HepG2 (cell line): ENCODE results near the gene GAL3ST3. TPM values are rescaled to one million over a fixed set of nuclear protein-coding genes. Genes with fewer than 3 reads are reported as not detected.
A peak's percentile ranks its signal among the peaks of the same experiment; 100 is the strongest.

Experiments
- ATAC-seq: fragments of 200-7000 bp; cut with Tn5 transposase; 3 replicates; pipeline ENCODE4 v1.9.1; 2020; ENCODE audit warnings: mild to moderate bottlenecking, moderate library complexity
- BruUV-seq: library from RNA; stranded (reverse); fragments of 400-500 nt; replicated peaks from 2 replicates; lab custom pipeline; 2021; lab: Mats Ljungman, UMichigan
- CTCF ChIA-PET: fragments of 300-600 bp; formaldehyde crosslinking; extraction: SDS; loops from one replicate; lab custom pipeline; 2021; ENCODE audit warnings: low total read pairs, inconsistent platforms, low intra/inter-chr PET ratio; lab: Yijun Ruan, JAX
- POLR2A ChIA-PET: fragments of 350-600 bp; sonication (Branson Sonifier 250); formaldehyde crosslinking; loops from one replicate; lab custom pipeline; 2020; ENCODE audit warnings: antibody characterized with exemption, inconsistent platforms; lab: Yijun Ruan, JAX
- DNase-seq: peaks from one replicate; pipeline ENCODE4 v3.0.0-alpha.2; 2015; ENCODE audit warnings: low spot score
- FAIRE-seq: peaks from 3 replicates; lab custom pipeline; 2011; peaks lifted over from hg19 to GRCh38; lab: Jason Lieb, UNC
- H2AFZ ChIP-seq: one replicate; pipeline ENCODE4 v1.6.1; 2011; ENCODE audit warnings: low read length, inconsistent platforms
- H3K27ac ChIP-seq: fragments of 300-600 bp; 3 replicates; pipeline ENCODE4 v1.8.0; 2011; ENCODE audit warnings: mixed run types, mild to moderate bottlenecking, mixed read lengths, low read length, inconsistent platforms; ENCODE audit not compliant: insufficient read depth; ENCODE audit errors: extremely low read length
- H3K27me3 ChIP-seq, 2 experiments: fragments of 200-600 bp in 1 of 2; 2 replicates in 1 of 2; 3 replicates in 1 of 2; pipeline versions ENCODE4 v1.6.0 to v1.8.0; 2011; ENCODE audit warnings: low read length in 2 of 2, mild to moderate bottlenecking in 2 of 2, moderate library complexity in 2 of 2, inconsistent platforms in 1 of 2; ENCODE audit not compliant: insufficient read depth in 2 of 2, control insufficient read depth in 1 of 2
- H3K36me3 ChIP-seq, 2 experiments: fragments of 200-600 bp in 1 of 2; replicated peaks in 1 of 2; 2 replicates in 1 of 2; 3 replicates in 1 of 2; pipeline versions ENCODE4 v1.5.1 to v1.8.0; 2011; ENCODE audit warnings: low read length in 2 of 2, inconsistent platforms in 1 of 2; ENCODE audit not compliant: insufficient read depth in 2 of 2, control insufficient read depth in 1 of 2
- H3K4me1 ChIP-seq: 2 replicates; pipeline ENCODE4 v1.5.1; 2012; ENCODE audit warnings: low read length, inconsistent platforms; ENCODE audit not compliant: insufficient read depth
- H3K4me2 ChIP-seq: 2 replicates; pipeline ENCODE4 v1.6.0; 2011; ENCODE audit warnings: low read depth, low read length, inconsistent platforms
- H3K4me3 ChIP-seq, 3 experiments: fragments of 200-600 bp in 1 of 3; sonication (generic), shearing (Covaris generic) in 1 of 3; replicated peaks in 1 of 3; 2 replicates each; pipeline ENCODE4 v1.5.1; 2011 to 2016; ENCODE audit warnings: low read length in 3 of 3, inconsistent platforms in 2 of 3, low read depth in 2 of 3, mild to moderate bottlenecking in 2 of 3, control low read depth in 1 of 3, mixed read lengths in 1 of 3; ENCODE audit not compliant: insufficient read depth in 1 of 3
- H3K79me2 ChIP-seq: one replicate; pipeline ENCODE4 v1.6.1; 2011; ENCODE audit warnings: low read length, inconsistent platforms; ENCODE audit not compliant: insufficient read depth
- H3K9ac ChIP-seq: 2 replicates; pipeline ENCODE4 v1.6.0; 2011; ENCODE audit warnings: mild to moderate bottlenecking, low read depth, low read length, inconsistent platforms; ENCODE audit not compliant: insufficient read depth
- H3K9me3 ChIP-seq: 2 replicates; pipeline ENCODE4 v1.5.1; 2012; ENCODE audit warnings: mild to moderate bottlenecking, low read length
- H4K20me1 ChIP-seq: 2 replicates; pipeline ENCODE4 v1.6.0; 2011; ENCODE audit warnings: inconsistent platforms, mild to moderate bottlenecking, low read length, moderate library complexity; ENCODE audit not compliant: insufficient read depth
- HDAC2 ChIP-seq: sonication (generic); formaldehyde crosslinking; IDR thresholded peaks from 2 replicates; pipeline ENCODE4 v1.4.0; 2020; ENCODE audit warnings: missing genetic modification reagents
- HINFP ChIP-seq: sonication (generic); formaldehyde crosslinking; IDR thresholded peaks from 2 replicates; pipeline ENCODE4 v1.4.0; 2020; ENCODE audit warnings: low read depth, mild to moderate bottlenecking, missing genetic modification reagents
- HNRNPH1 ChIP-seq: fragments of 200-400 bp; formaldehyde crosslinking; optimal IDR thresholded peaks from 2 replicates; pipeline ENCODE3; 2017; ENCODE audit warnings: mild to moderate bottlenecking, low read depth, low read length
- KDM3A ChIP-seq: IDR thresholded peaks from 2 replicates; pipeline ENCODE4 v1.6.1; 2018; ENCODE audit warnings: low read depth, missing compliant biosample characterization
- MAZ ChIP-seq, 2 experiments: sonication (generic) in 1 of 2; formaldehyde crosslinking in 1 of 2; IDR thresholded peaks; 2 replicates each; pipeline versions ENCODE4 v1.5.0 to v1.6.1; 2012 to 2020; ENCODE audit warnings: low read depth in 2 of 2, mild to moderate bottlenecking in 2 of 2, borderline replicate concordance in 1 of 2, improper control_type of control experiment in 1 of 2, low read length in 1 of 2, missing genetic modification reagents in 1 of 2, moderate library complexity in 1 of 2
- NFIC ChIP-seq: IDR thresholded peaks from 2 replicates; pipeline ENCODE4 v1.6.1; 2012; ENCODE audit warnings: mild to moderate bottlenecking, low read length, inconsistent platforms
- SMAD9 ChIP-seq: sonication (generic); formaldehyde crosslinking; IDR thresholded peaks from 2 replicates; pipeline ENCODE4 v1.5.1; 2020; ENCODE audit warnings: mild to moderate bottlenecking, missing genetic modification reagents
- SMYD3 ChIP-seq: sonication (generic); formaldehyde crosslinking; IDR thresholded peaks from 2 replicates; pipeline ENCODE4 v1.8.1; 2023; ENCODE audit warnings: mild to moderate bottlenecking, missing genetic modification reagents
- SP5 ChIP-seq: IDR thresholded peaks from 2 replicates; pipeline ENCODE4 v1.6.1; 2016; ENCODE audit warnings: low read depth, borderline replicate concordance
- TRAFD1 ChIP-seq: sonication (generic); formaldehyde crosslinking; IDR thresholded peaks from 2 replicates; pipeline ENCODE4 v1.5.1; 2020; ENCODE audit warnings: missing genetic modification reagents, mild to moderate bottlenecking, borderline replicate concordance
- ZNF33A ChIP-seq: sonication (generic); formaldehyde crosslinking; IDR thresholded peaks from 2 replicates; pipeline ENCODE4 v1.5.1; 2020; ENCODE audit warnings: missing genetic modification reagents, mild to moderate bottlenecking, moderate library complexity, borderline replicate concordance
- ZNF567 ChIP-seq: sonication (generic); formaldehyde crosslinking; IDR thresholded peaks from 2 replicates; pipeline ENCODE4 v1.8.1; 2023; ENCODE audit warnings: mild to moderate bottlenecking, missing genetic modification reagents, borderline replicate concordance
- ZSCAN5A ChIP-seq: sonication (generic); formaldehyde crosslinking; IDR thresholded peaks from 2 replicates; pipeline ENCODE4 v1.8.0; 2022; ENCODE audit warnings: mild to moderate bottlenecking, missing genetic modification reagents, borderline replicate concordance
- WGBS: methylation state at CpG from one replicate; pipeline ENCODE4 v1.1.6; 2017; ENCODE audit warnings: low lambda C conversion rate; 5-methylcytosine and 5-hydroxymethylcytosine counted together
- in situ Hi-C: cut with HindIII; loops from 2 replicates; pipeline ENCODE4 v1.10.0; 2017; ENCODE audit warnings: low pct_unique_long_range_greater_than_20kb; ENCODE audit not compliant: extremely low pct_ligation_motif_present
- intact Hi-C: fragments of 100-400 bp; cut with micrococcal nuclease; formaldehyde crosslinking; loops from one replicate; pipeline ENCODE4 v1.10.0; 2022; ENCODE audit not compliant: unreplicated experiment
- polyA plus RNA-seq, 8 experiments: library from polyadenylated mRNA; depleted of rRNA in 3 of 8; stranded (reverse) in 7 of 8; unstranded in 1 of 8; fragments of >200 nt; fragmentation: Illumina TruSeq in 4 of 8; extraction: Trizol in 4 of 8; gene quantifications; 2 replicates each; pipeline versions ENCODE4 v1.2.1 to v1.2.3, GENCODE V29; 2011 to 2016; ENCODE audit warnings: low read depth in 4 of 8, missing spikeins in 1 of 8, mixed read lengths in 1 of 8; ENCODE audit not compliant: insufficient read depth in 1 of 8
- total RNA-seq, 5 experiments: library from RNA; depleted of rRNA; stranded (reverse); fragments of >200 nt; fragmentation: Illumina TruSeq; extraction: Trizol; gene quantifications; 2 replicates each; pipeline ENCODE4 v1.2.3, GENCODE V29; 2016; ENCODE audit warnings: low read depth in 1 of 5

GAL3ST3 gene
- total and polyA plus RNA-seq, 2 of the 13 experiments (the other 11 are each of a cell fraction or from before 2014, with no cell fraction given), result not detected

- H3K9ac ChIP-seq, result no peak overlapping the region
- no peak for ATAC-seq
- peaks cover 32% of the 10 kb centered on the region for H3K4me1 ChIP-seq
- 28% methylated on average over 3 of the region's 3 CpGs for WGBS
- POLR2A ChIA-PET, result no interaction called here
- H3K4me3 ChIP-seq, result no peak overlapping the region
- H4K20me1 ChIP-seq, result no peaks in the 10 kb centered on the region
- H3K4me2 ChIP-seq, result no peak overlapping the region
- no peak overlapping the region for H2AFZ ChIP-seq
- H3K79me2 ChIP-seq, result no peaks in the 10 kb centered on the region
- in situ Hi-C loops, result no loop called here
- TF ChIP-seq KDM3A (CRISPR knock-in tag) (no peak), ZSCAN5A (CRISPR knock-in tag) (no peak), SMAD9 (CRISPR knock-in tag) (no peak), SMYD3 (CRISPR knock-in tag) (no peak)
- CTCF ChIA-PET, result no interaction called here
- no peak for FAIRE-seq
- BruUV-seq, result no TSS peak
- intact Hi-C loops, result no loop called here
- no peak for DNase-seq
- no peaks in the 10 kb centered on the region for H3K36me3 ChIP-seq
- H3K9me3 ChIP-seq, result no peaks in the 10 kb centered on the region
- H3K27ac ChIP-seq, result no peak overlapping the region
- H3K27me3 ChIP-seq, result peaks cover 1 to 44% of the 10 kb centered on the region in 2 experiments; a peak in 4 of 5 replicates
These were observed 2.1 kb downstream of the GAL3ST3 start for GRCh38 chr11:66046901-66047300.

GRCh38 chr11:66045177-66045639 lies 3.8 kb downstream of the GAL3ST3 start:
- in situ Hi-C loops (no loop called here), intact Hi-C loops (no loop called here)
- Histone ChIP-seq H3K4me1 (peaks cover 22% of the 10 kb centered on the region), H3K9ac (no peak overlapping the region), H3K27me3 (peaks cover 6 to 47% of the 10 kb centered on the region in 2 experiments; a peak in 4 of 5 replicates), H3K4me3 (peak overlapping the region in 1 of 3 experiments; percentile 22; a peak in 1 of 6 replicates), H3K4me2 (peak overlapping the region; percentile 54), H2AFZ (no peak overlapping the region), H3K27ac (no peak overlapping the region), H3K36me3 (no peaks in the 10 kb centered on the region), H4K20me1 (no peaks in the 10 kb centered on the region), H3K9me3 (no peaks in the 10 kb centered on the region), H3K79me2 (no peaks in the 10 kb centered on the region)
- FAIRE-seq, result peak; percentile 50
- DNase-seq, result peak; percentile 65
- ChIA-PET POLR2A (interaction anchor here (0.6 to 1.3 kb wide), 4 partner anchors 8 to 17 kb away, joined by 3 to 5 read pairs (median 4); no protein-coding TSS in a partner anchor), CTCF (interaction anchor here (1.1 to 1.6 kb wide), 2 partner anchors 23 to 56 kb away, joined by 3 to 8 read pairs; no protein-coding TSS in a partner anchor)
- no CpG with 5 or more reads among the region's 11 CpGs for WGBS
- ATAC-seq, result peak; percentile 86
- BruUV-seq, result no TSS peak
- TF ChIP-seq HNRNPH1, result no peak
- 0 out of 2 replicates have a peak, but pooled peaks have one; percentile 24 for TF ChIP-seq HINFP
- TF ChIP-seq ZNF567, result no peak
- peak; percentile 85; the same call in 1 of the 2 replicates for TF ChIP-seq MAZ (IDR thresholded peaks at IDR 0.05; ENCODE audit: borderline replicate concordance, low read depth, low read length)
- TF ChIP-seq MAZ (CRISPR knock-in tag; IDR thresholded peaks at IDR 0.05; ENCODE audit: low read depth), result peak; percentile 60; the same call in 1 of the 2 replicates
- TF ChIP-seq HDAC2 (CRISPR knock-in tag), result no peak
- peak; percentile 76 for TF ChIP-seq SP5 (CRISPR knock-in tag)
- no peak for TF ChIP-seq NFIC
- TF ChIP-seq TRAFD1 (CRISPR knock-in tag), result no peak
- no peak for TF ChIP-seq ZNF33A
